WTC11 (cell line): ENCODE results near the gene GPR183. TPM values are rescaled to one million over a fixed set of nuclear protein-coding genes. Genes with fewer than 3 reads are reported as not detected.

Experiments
- ATAC-seq: fragments of 200-7000 bp; cut with Tn5 transposase; 2 replicates; pipeline ENCODE4 v1.10.0; 2021; ENCODE audit warnings: mild to moderate bottlenecking, moderate library complexity
- CTCF ChIA-PET: fragments of 300-600 bp; sonication (Branson Sonifier 250); formaldehyde crosslinking; loops from one replicate; lab custom pipeline; 2021; ENCODE audit warnings: antibody characterized with exemption; lab: Charles Lee
- POLR2A ChIA-PET: fragments of 350-600 bp; sonication (Branson Sonifier 250); formaldehyde crosslinking; loops from one replicate; lab custom pipeline; 2021; ENCODE audit warnings: antibody characterized with exemption; lab: Charles Lee
- DNase-seq: peaks from one replicate; pipeline ENCODE4 v3.0.0; 2021; ENCODE audit warnings: low spot score
- H3K27ac Mint-ChIP-seq: 2 replicates; pipeline ENCODE4 v1.8.0; 2021; ENCODE audit warnings: mixed read lengths
- H3K27me3 Mint-ChIP-seq: 2 replicates; pipeline ENCODE4 v1.8.0; 2021; ENCODE audit warnings: low read depth, mild to moderate bottlenecking, moderate library complexity, mixed read lengths
- H3K36me3 Mint-ChIP-seq: 2 replicates; pipeline ENCODE4 v1.8.0; 2021; ENCODE audit warnings: mixed read lengths
- H3K4me1 Mint-ChIP-seq: 2 replicates; pipeline ENCODE4 v1.8.0; 2022; ENCODE audit warnings: mixed read lengths
- H3K4me3 Mint-ChIP-seq: 2 replicates; pipeline ENCODE4 v1.8.0; 2021; ENCODE audit warnings: mild to moderate bottlenecking, moderate library complexity, mixed read lengths
- H3K9me3 Mint-ChIP-seq: 2 replicates; pipeline ENCODE4 v1.8.0; 2021; ENCODE audit warnings: mixed read lengths
- ARID4B ChIP-seq: sonication (generic); formaldehyde crosslinking; IDR thresholded peaks from 2 replicates; pipeline ENCODE4 v1.8.0; 2023; ENCODE audit warnings: missing genetic modification reagents, mild to moderate bottlenecking, borderline replicate concordance
- ATF1 ChIP-seq: sonication (generic); formaldehyde crosslinking; IDR thresholded peaks from 2 replicates; pipeline ENCODE4 v1.8.1; 2023; ENCODE audit warnings: mild to moderate bottlenecking, moderate library complexity, missing genetic modification reagents
- CDX4 ChIP-seq: fragments of 250-450 bp; sonication (Bioruptor Pico); IDR thresholded peaks from 2 replicates; pipeline ENCODE4 v1.9.0; 2021; ENCODE audit warnings: moderate library complexity, mild to moderate bottlenecking, inconsistent platforms, borderline replicate concordance
- ELF4 ChIP-seq: sonication (generic); formaldehyde crosslinking; IDR thresholded peaks from 2 replicates; pipeline ENCODE4 v1.8.1; 2022; ENCODE audit warnings: low read depth, mild to moderate bottlenecking, moderate library complexity, missing genetic modification reagents
- FOXK1 ChIP-seq: sonication (generic); formaldehyde crosslinking; IDR thresholded peaks from 2 replicates; pipeline ENCODE4 v1.8.0; 2022; ENCODE audit warnings: mild to moderate bottlenecking, moderate library complexity, missing genetic modification reagents
- FOXP1 ChIP-seq: sonication (generic); formaldehyde crosslinking; IDR thresholded peaks from 2 replicates; pipeline ENCODE4 v1.8.0; 2022; ENCODE audit warnings: missing genetic modification reagents, mild to moderate bottlenecking, moderate library complexity, borderline replicate concordance
- GTF2I ChIP-seq: fragments of 250-450 bp; sonication (Bioruptor Pico); conservative IDR thresholded peaks from 2 replicates; pipeline ENCODE4 v1.4.0; 2021; ENCODE audit warnings: mild to moderate bottlenecking
- JAZF1 ChIP-seq: fragments of 250-450 bp; sonication (Bioruptor Pico); IDR thresholded peaks from 2 replicates; pipeline ENCODE4 v1.9.0; 2021; ENCODE audit warnings: moderate library complexity, mild to moderate bottlenecking, inconsistent platforms
- KAT7 ChIP-seq: sonication (generic); formaldehyde crosslinking; IDR thresholded peaks from 2 replicates; pipeline ENCODE4 v1.8.1; 2023; ENCODE audit warnings: missing genetic modification reagents, mild to moderate bottlenecking, borderline replicate concordance
- MXD4 ChIP-seq: fragments of 250-450 bp; sonication (Bioruptor Pico); IDR thresholded peaks from 2 replicates; pipeline ENCODE4 v1.8.0; 2021; ENCODE audit warnings: mild to moderate bottlenecking, moderate library complexity, borderline replicate concordance
- NFE2L1 ChIP-seq: sonication (generic); formaldehyde crosslinking; IDR thresholded peaks from 2 replicates; pipeline ENCODE4 v1.8.1; 2023; ENCODE audit warnings: missing genetic modification reagents
- NFYB ChIP-seq: sonication (generic); formaldehyde crosslinking; conservative IDR thresholded peaks from 2 replicates; pipeline ENCODE4 v1.8.0; 2022; ENCODE audit warnings: low read depth, missing genetic modification reagents
- NR3C1 ChIP-seq: sonication (generic); formaldehyde crosslinking; conservative IDR thresholded peaks from 2 replicates; pipeline ENCODE4 v1.8.1; 2023; ENCODE audit warnings: low read depth, mild to moderate bottlenecking, missing genetic modification reagents
- OVOL2 ChIP-seq: fragments of 250-450 bp; sonication (Bioruptor Pico); IDR thresholded peaks from 2 replicates; pipeline ENCODE4 v1.9.0; 2021; ENCODE audit warnings: mild to moderate bottlenecking, borderline replicate concordance
- PRRX2 ChIP-seq: fragments of 250-450 bp; sonication (Bioruptor Pico); IDR thresholded peaks from 2 replicates; pipeline ENCODE4 v1.8.0; 2021; ENCODE audit warnings: mild to moderate bottlenecking
- TCF7 ChIP-seq: sonication (generic); formaldehyde crosslinking; IDR thresholded peaks from 2 replicates; pipeline ENCODE4 v1.8.0; 2022; ENCODE audit warnings: mild to moderate bottlenecking, low read depth, missing genetic modification reagents, moderate library complexity
- TEAD1 ChIP-seq: sonication (generic); formaldehyde crosslinking; IDR thresholded peaks from 2 replicates; pipeline ENCODE4 v1.8.0; 2022; ENCODE audit warnings: mild to moderate bottlenecking, missing genetic modification reagents
- ZNF138 ChIP-seq: sonication (generic); formaldehyde crosslinking; conservative IDR thresholded peaks from 2 replicates; pipeline ENCODE4 v1.8.1; 2022; ENCODE audit warnings: mild to moderate bottlenecking, moderate library complexity, missing genetic modification reagents
- ZNF263 ChIP-seq: sonication (generic); formaldehyde crosslinking; IDR thresholded peaks from 2 replicates; pipeline ENCODE4 v1.8.1; 2022; ENCODE audit warnings: low read depth, mild to moderate bottlenecking, moderate library complexity, missing genetic modification reagents
- ZNF396 ChIP-seq: fragments of 250-450 bp; sonication (Bioruptor Pico); IDR thresholded peaks from 2 replicates; pipeline ENCODE4 v1.8.0; 2021; ENCODE audit warnings: mild to moderate bottlenecking, moderate library complexity, borderline replicate concordance
- ZNF671 ChIP-seq: fragments of 250-450 bp; sonication (Bioruptor Pico); IDR thresholded peaks from 2 replicates; pipeline ENCODE4 v1.8.0; 2021; ENCODE audit warnings: mild to moderate bottlenecking
- total RNA-seq: library from RNA; stranded (reverse); gene quantifications from 3 replicates; pipeline ENCODE4 v1.2.3, GENCODE V29; 2021
- TF ChIP-seq, protein P1 (sequence below): sonication (generic); formaldehyde crosslinking; IDR thresholded peaks from 2 replicates; pipeline ENCODE4 v1.8.1; 2023; ENCODE audit warnings: mild to moderate bottlenecking, moderate library complexity, missing genetic modification reagents
- TF ChIP-seq, protein P2 (sequence below): sonication (generic); formaldehyde crosslinking; IDR thresholded peaks from 2 replicates; pipeline ENCODE4 v1.8.1; 2023; ENCODE audit warnings: mild to moderate bottlenecking, missing genetic modification reagents
- TF ChIP-seq, protein P3 (sequence below): sonication (generic); formaldehyde crosslinking; IDR thresholded peaks from 2 replicates; pipeline ENCODE4 v1.8.1; 2022; ENCODE audit warnings: low read depth, mild to moderate bottlenecking, moderate library complexity, missing genetic modification reagents, borderline replicate concordance

The GPR183 gene
- total RNA-seq, 1 experiment from 2014 or later, result 0.13 TPM

DNA sequence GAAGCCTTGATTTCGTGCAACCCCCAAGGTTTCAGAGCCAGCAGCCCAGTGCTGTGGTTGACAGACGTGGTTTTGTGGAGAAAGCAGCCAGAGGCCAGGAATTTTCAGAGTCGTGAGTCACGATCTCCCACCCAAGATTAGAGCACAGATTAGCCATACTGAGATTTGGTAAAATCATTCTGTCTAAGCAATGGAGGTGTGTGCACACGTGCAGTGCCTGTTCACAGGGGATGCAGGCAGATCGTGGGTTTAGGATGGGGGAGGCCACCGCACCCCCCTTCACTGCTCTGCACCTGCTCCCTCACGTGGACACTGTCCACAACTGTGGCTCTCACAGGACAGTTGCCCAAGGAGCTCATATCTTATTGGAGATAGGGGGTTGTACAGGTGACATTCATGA lies 46.6 kb upstream of the GPR183 start:
- Mint-ChIP-seq H3K4me3 (no peak overlapping the region), H3K36me3 (peaks cover 13% of the 10 kb centered on the region), H3K4me1 (peaks cover 1% of the 10 kb centered on the region; the same call in 1 of the 2 replicates), H3K27ac (no peak overlapping the region), H3K9me3 (no peaks in the 10 kb centered on the region), H3K27me3 (no peaks in the 10 kb centered on the region)
- POLR2A ChIA-PET, result interaction anchor here (0.6 kb wide), 1 partner anchor 229 kb away, joined by 6 read pairs; no protein-coding TSS in a partner anchor
- DNase-seq (no peak), ATAC-seq (no peak)
- CTCF ChIA-PET, result no interaction called here
- TF ChIP-seq ZNF263 (CRISPR knock-in tag), result no peak
- no peak for TF ChIP-seq ATF1 (CRISPR knock-in tag)
- no peak for TF ChIP-seq GTF2I (CRISPR knock-in tag)
- TF ChIP-seq ELF4 (CRISPR knock-in tag), result no peak
- TF ChIP-seq JAZF1 (CRISPR knock-in tag), result no peak
- no peak for TF ChIP-seq FOXK1 (CRISPR knock-in tag)
- TF ChIP-seq NFYB (CRISPR knock-in tag), result no peak
- TF ChIP-seq KAT7, result no peak
- TF ChIP-seq TCF7 (CRISPR knock-in tag), result no peak
- TF ChIP-seq NFE2L1, result no peak
- TF ChIP-seq, protein P1, sequence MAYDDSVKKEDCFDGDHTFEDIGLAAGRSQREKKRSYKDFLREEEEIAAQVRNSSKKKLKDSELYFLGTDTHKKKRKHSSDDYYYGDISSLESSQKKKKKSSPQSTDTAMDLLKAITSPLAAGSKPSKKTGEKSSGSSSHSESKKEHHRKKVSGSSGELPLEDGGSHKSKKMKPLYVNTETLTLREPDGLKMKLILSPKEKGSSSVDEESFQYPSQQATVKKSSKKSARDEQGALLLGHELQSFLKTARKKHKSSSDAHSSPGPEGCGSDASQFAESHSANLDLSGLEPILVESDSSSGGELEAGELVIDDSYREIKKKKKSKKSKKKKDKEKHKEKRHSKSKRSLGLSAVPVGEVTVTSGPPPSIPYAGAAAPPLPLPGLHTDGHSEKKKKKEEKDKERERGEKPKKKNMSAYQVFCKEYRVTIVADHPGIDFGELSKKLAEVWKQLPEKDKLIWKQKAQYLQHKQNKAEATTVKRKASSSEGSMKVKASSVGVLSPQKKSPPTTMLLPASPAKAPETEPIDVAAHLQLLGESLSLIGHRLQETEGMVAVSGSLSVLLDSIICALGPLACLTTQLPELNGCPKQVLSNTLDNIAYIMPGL (CRISPR knock-in tag), result no peak
- TF ChIP-seq ZNF671 (CRISPR knock-in tag), result no peak
- no peak for TF ChIP-seq FOXP1
- TF ChIP-seq PRRX2 (CRISPR knock-in tag), result no peak
- TF ChIP-seq, protein P2, sequence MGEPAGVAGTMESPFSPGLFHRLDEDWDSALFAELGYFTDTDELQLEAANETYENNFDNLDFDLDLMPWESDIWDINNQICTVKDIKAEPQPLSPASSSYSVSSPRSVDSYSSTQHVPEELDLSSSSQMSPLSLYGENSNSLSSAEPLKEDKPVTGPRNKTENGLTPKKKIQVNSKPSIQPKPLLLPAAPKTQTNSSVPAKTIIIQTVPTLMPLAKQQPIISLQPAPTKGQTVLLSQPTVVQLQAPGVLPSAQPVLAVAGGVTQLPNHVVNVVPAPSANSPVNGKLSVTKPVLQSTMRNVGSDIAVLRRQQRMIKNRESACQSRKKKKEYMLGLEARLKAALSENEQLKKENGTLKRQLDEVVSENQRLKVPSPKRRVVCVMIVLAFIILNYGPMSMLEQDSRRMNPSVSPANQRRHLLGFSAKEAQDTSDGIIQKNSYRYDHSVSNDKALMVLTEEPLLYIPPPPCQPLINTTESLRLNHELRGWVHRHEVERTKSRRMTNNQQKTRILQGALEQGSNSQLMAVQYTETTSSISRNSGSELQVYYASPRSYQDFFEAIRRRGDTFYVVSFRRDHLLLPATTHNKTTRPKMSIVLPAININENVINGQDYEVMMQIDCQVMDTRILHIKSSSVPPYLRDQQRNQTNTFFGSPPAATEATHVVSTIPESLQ (CRISPR knock-in tag), result no peak
- TF ChIP-seq, all 79 proteins: peak for 0

DNA sequence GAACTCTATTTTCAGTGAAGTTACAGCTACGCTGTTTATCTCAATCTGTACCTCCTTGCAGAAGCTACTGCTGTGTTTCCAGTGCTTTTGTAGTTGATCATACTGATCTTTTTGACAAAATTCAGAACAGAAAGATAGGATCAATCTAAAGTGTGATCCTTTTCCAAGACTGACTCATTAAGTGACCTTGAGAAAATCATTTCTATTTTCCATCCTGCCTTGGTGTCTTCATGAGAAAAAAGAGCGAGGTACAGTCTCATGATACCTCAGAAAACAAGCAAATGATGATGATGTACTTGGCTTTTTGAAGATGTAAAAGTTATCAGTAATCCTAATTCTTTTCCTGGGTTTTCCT lies 46.0 kb upstream of the GPR183 start:
- ChIA-PET CTCF (no interaction called here), POLR2A (no interaction called here)
- no peak overlapping the region for H3K4me3 Mint-ChIP-seq
- no peak overlapping the region for H3K27ac Mint-ChIP-seq
- DNase-seq (no peak), ATAC-seq (no peak)
- peaks cover 16% of the 10 kb centered on the region for H3K36me3 Mint-ChIP-seq
- no peaks in the 10 kb centered on the region for H3K9me3 Mint-ChIP-seq
- no peaks in the 10 kb centered on the region for H3K27me3 Mint-ChIP-seq
- no peaks in the 10 kb centered on the region for H3K4me1 Mint-ChIP-seq
- TF ChIP-seq ZNF396 (CRISPR knock-in tag) (no peak), NR3C1 (CRISPR knock-in tag) (no peak), OVOL2 (CRISPR knock-in tag) (no peak), MXD4 (no peak), ARID4B (CRISPR knock-in tag) (no peak), PRRX2 (CRISPR knock-in tag) (no peak), ZNF138 (CRISPR knock-in tag) (no peak), TEAD1 (CRISPR knock-in tag) (no peak), CDX4 (no peak)
- TF ChIP-seq, protein P3, sequence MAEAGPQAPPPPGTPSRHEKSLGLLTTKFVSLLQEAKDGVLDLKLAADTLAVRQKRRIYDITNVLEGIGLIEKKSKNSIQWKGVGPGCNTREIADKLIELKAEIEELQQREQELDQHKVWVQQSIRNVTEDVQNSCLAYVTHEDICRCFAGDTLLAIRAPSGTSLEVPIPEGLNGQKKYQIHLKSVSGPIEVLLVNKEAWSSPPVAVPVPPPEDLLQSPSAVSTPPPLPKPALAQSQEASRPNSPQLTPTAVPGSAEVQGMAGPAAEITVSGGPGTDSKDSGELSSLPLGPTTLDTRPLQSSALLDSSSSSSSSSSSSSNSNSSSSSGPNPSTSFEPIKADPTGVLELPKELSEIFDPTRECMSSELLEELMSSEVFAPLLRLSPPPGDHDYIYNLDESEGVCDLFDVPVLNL (CRISPR knock-in tag), result no peak
- TF ChIP-seq, protein P2 (CRISPR knock-in tag), result no peak
